NCI-H2227 (cell line): Measurements from ENCODE around the gene INO80.
"Not testable (repeated sequence)": the region's sequence is repeated elsewhere in the genome, so short reads cannot be mapped to it uniquely, and the experiment has no call there.

ENCODE experiments used
- DNase-seq: peaks from one replicate; lab custom pipeline; 2025; ENCODE audit not compliant: unreplicated experiment; lab: John Stamatoyannopoulos, UW

Gene INO80

DNA sequence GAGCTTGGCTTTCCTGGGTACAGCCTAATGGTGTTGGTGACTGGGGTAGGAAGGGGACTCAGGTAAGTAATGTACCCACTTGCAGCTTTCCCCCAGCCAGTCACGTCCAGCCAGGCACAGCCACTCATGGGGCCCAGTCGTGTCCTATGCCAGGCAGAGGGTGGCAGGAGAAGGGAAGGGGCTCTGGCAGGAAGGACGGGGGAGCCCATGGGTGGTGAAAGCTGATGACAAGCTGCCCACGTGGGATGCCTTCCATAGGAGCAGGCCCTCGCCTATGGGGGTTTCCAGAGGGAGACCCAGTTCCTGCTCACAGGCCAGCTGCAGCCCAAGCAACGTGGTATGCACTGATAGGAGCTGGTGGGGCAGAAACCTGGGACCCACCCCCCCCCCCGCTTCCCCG is 152.1 kb downstream of the INO80 start:
- DNase-seq, result no peak

DNA sequence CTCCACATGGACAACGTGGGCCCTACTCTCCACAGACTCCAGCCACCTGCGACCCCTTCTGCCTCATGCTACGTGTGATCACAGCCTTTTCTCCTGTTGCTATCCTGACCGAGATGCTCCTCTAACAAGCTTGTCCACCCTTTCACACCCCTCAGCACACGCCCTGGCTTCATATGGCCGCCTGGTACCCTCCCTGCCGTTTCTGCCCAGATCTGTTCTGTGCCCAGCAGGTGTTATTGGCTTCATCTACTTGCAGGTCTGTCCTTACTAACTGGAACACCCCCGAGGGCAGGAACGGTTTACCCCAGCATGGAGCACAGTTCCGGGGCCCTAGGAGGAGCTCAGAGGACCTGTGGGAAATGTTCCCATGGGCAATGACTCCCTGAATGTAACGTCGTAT is 152.9 kb downstream of the INO80 start:
- DNase-seq, result no peak

- DNase-seq, result not testable (repeated sequence)
Measured at GRCh38 chr15:40962317-40962716, 153.8 kb downstream of the INO80 start.

DNA sequence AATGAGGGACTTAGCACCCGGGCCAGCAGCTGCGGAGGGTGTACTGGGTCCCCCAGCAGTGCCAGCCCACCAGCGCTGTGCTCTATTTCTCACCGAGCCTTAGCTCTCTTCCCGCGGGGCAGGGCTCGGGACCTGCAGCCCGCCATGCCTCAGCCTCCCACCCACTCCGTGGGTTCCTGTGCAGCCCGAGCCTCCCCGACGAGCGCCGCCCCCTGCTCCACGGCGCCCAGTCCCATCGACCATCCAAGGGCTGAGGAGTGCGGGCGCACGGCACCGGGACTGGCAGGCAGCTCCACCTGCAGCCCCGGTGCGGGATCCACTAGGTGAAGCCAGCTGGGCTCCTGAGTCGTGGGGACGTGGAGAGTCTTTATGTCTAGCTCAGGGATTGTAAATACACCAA is 154.3 kb downstream of the INO80 start:
- DNase-seq, result not testable (repeated sequence)

DNA sequence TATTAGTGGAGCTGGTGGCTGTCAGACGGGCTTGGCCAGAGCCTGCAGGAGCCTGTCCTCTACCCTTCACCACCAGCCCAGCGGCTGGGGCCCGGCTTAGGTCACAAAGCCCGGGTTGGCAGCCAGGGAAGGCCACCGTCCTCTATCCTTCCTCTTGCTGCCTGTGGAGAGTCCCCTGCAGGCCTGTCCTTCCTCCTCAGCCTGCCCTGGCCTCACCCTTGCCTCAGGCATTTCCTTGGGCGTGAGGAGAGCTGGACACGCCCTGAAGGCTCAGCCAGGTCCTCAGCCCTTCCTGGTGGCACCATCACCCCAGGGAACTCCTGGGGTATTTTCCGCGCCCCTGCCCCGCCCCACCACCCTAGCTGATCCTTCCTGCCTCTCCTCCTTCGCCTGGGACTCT is 155.2 kb downstream of the INO80 start:
- DNase-seq, result no peak

DNA sequence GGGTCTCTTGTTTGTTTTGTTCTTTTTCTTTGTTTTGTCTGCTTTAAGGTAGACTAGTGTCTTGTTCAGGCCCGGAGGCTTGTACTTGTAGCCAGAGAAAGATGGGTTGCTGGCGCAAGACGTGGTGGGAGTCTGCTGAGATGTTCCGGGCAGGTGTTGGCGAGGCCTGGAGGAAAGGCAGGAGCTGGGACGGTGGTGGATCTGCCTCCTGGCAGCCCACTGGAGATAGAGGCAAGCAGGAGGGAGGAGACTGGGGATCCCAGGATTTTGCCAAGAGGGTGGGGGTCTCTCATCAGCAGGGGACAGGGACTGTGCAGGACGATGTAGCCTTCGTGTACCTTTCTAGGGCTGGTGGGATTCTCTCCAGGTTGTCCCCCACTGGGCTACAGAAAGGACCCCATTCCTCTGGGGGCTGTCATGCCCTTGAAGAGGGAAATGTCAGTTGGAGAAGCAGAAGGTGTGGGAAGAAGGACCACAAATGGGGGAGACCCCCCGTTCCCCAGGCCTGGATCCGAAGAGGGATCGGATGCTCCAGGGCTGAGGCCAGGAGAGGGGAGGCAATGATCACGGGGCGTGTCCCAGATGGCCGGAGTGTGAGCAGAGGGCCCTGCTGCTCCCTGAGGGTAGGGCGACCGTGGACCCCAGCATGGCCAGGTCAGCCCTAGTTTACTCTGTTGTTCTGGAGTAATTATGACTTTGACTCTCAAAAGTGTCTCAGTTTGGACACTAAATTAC is 155.8 kb downstream of the INO80 start:
- no peak for DNase-seq

GRCh38 chr15:40959331-40960141 is 156.5 kb downstream of the INO80 start:
- DNase-seq, result no peak

GRCh38 chr15:40958723-40959122 is 157.4 kb downstream of the INO80 start:
- no peak for DNase-seq

DNA sequence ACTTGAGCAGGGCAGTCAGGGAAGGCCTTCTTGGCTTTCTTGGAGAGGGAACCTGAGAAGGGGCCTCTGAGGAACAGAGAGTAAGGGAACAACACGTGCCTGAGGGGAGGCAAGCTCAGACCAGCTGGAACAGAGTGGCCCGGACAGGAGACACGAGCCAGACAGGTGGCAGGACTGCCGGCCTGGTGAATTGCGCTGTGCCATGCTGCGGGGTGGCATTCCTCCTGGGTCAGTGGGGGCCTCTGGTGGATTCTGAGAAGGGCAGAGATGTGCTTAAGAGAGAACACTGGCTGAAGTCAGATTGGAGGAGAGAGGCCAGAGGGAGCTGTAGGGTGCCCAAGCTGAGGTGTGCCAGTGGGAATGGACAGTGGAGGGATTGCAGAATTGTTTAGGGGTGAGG is 157.9 kb downstream of the INO80 start:
- DNase-seq, result no peak

DNA sequence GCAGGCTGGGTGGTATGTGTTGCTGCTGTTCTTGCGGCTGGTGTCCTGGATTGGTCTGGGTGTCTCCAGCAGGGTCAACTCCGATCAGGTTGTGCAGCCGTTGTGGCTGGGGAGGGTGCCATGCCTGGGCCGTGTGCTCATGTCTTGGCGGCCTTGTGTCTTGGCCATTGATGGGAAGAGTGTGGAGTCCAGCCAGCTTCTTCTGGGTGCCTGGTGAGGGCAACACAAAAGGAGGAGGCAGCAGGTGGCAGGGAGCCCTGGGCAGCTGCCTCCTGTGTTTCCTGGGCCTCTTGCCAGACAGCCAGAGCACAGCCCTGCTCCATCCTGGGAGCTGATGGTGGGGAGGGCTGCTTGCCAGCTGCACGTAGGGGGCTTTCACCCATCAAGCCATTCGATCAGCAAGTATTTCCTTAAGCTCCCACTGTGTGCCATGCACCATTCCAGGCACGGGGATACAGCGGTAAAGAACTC is 158.5 kb downstream of the INO80 start:
- no peak for DNase-seq

- no peak for DNase-seq
Measured at GRCh38 chr15:40957041-40957555, 159.0 kb downstream of the INO80 start.

DNA sequence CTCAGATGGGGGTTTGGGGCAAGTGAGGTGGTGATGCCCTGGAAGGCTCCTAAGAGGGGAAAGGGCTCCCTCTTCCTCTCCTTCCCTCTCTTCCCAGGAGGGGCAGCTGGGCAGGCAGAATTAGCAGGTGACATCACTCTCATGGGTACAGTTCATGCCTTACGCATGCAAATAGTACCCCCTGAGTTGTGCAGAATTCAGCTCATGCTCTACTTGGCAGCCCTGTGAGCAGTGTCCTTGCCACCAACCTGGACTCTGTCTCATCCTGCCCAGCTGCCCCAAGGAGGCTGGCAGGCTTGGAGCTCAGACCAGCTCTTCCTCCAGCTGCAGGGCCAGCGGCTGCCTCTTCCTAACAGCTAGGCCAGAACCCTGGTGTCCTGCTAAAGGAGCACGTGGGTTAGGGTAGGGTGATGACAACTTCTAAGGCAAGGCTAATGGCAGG is 159.5 kb downstream of the INO80 start:
- no peak for DNase-seq

DNA sequence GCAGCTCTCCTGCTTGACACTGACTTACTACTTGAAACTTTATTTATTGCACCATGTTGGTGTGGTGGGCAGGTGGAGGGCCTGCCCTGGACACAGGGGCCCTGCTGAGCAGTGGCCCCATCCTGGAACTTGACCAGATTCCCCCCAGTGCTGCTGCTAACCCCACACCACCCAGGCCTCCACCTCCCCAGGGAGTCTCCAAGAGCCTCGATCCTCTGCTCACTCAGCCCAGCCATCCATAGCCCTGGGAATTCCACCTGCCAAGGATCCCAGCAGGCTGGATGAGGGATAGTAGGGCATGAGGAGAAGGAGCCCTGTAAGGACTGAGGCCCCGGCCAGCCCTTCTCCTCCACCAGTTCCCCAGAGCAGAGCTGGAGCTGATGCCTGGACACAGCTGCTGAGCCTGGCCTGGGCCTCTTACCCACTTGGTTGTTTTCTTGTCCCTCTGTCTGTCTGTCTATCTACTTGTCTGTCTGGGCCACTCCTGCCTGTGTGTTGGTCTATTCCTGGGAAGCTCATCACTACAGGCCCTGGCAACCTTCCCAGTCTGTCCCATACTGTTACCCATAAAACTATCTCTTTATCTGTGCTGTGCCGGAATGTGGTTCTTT is 160.0 kb downstream of the INO80 start:
- no peak for DNase-seq

DNA sequence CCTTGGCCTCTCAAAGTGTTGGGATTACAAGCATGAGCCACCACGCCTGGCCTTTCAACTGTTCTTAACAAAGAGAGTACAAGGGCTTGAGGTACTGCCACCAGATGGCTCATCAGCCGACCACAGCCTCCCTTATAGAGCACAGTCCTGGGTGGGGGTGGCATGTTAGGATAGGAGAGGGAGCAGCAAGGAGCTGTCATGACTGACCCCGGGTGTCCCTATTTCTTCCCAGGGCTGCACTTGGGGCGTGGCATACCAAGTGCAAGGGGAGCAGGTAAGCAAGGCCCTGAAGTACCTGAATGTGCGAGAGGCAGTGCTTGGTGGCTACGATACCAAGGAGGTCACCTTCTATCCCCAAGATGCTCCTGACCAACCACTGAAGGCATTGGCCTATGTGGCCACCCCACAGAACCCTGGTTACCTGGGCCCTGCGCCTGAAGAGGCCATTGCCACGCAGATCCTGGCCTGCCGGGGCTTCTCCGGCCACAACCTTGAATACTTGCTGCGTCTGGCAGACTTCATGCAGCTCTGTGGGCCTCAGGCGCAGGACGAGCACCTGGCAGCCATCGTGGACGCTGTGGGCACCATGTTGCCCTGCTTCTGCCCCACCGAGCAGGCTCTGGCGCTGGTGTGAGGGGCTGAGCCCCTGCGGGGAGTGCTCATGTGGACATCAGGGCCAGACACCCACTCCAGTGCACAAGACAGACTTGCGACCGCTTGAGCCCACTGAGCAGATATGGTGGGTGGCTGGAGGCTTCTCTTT is 160.8 kb downstream of the INO80 start:
- DNase-seq, result no peak

- DNase-seq, result not testable (repeated sequence)
Measured at GRCh38 chr15:40954158-40954848, 161.8 kb downstream of the INO80 start.

DNA sequence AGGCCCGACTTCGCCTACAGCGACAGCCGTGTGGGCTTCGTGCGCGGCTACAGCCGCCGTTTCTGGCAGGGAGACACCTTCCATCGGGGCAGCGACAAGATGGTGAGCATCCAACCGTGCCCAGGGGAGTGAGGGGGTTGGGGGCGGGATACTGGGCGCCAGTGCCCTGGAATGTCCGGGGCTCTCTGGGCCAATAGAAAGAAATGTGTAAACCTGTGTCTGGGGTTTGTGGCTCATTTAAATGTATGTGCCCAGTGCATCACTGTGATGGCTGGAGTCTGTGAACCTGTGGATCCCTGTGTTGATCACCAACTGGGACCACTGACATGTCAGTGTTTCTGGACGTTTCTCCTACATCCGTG is 162.4 kb downstream of the INO80 start:
- DNase-seq, result no peak

GRCh38 chr15:40952901-40953712 is 163.0 kb downstream of the INO80 start, which contains the start of gene CHAC1:
TSS of gene CHAC1 (plus strand) at chr15:40953471. CDS start at chr15:40953584, 113 bp downstream.
- DNase-seq, result peak; percentile 95

DNA sequence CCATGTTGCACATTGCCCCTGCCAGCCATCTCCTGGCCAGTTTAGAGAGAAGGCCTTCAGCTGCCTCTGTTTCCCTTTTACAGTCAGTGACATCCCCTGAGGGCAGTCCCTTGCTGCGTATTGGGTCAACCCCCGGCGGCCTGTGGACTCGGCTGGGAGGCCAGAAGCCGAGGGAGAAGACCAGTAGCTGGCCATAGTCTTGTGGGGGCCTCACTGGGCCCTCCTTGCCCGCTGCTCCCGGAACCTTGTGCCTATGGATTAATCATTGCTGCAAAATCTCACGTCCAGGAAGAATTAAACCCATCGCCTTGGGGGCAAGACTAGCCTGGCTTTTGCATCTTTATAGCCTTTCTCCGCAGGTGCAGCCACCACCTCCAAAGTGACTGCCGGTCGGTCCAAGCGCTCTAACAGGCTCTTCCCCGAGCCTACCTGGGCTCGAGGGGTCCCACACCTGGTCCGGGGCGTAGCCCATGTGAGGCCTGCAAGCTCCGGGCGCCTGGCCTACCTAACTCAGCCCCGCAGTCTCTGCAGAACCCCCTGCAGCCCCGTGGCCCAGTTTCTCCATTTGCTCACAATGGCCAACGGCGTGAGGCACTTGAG is 163.7 kb downstream of the INO80 start:
- DNase-seq, result no peak

GRCh38 chr15:40951764-40952163 is 164.3 kb downstream of the INO80 start:
- DNase-seq, result no peak
